Tibial nerve (tissue), 3 donors: ENCODE data around the gene SUSD4.

Source experiments
- CTCF ChIP-seq, 5 experiments: fragments of 200-600 bp in 3 of 5; fragments of 450-650 bp in 2 of 5; sonication (generic) in 3 of 5; IDR thresholded peaks; one replicate each; pipeline ENCODE4 v1.5.1; 2016 to 2019; ENCODE audit warnings: antibody characterized with exemption in 5 of 5, mild to moderate bottlenecking in 3 of 5, moderate library complexity in 2 of 5
- POLR2A ChIP-seq, 2 donors: fragments of 450-650 bp; IDR thresholded peaks; one replicate each; pipeline ENCODE4 v1.6.1; 2017; ENCODE audit warnings: antibody characterized with exemption in 2 of 2, mild to moderate bottlenecking in 2 of 2, moderate library complexity in 2 of 2

GRCh38 chr1:223390618-223391017 lies 26.6 kb upstream of the SUSD4 start:
- TF ChIP-seq CTCF (IDR thresholded peaks at IDR 0.05) (no peak), POLR2A (IDR thresholded peaks at IDR 0.05) (no peak)
